H1 (cell line): ENCODE measurements around the gene SLC11A1.

Experiments used
- EP300 ChIP-seq, 2 experiments: IDR thresholded peaks; 1 replicate in 1 of 2; 2 replicates in 1 of 2; pipeline ENCODE4 v1.6.1; 2011 to 2012; ENCODE audit warnings: low read depth in 2 of 2, low read length in 2 of 2, mild to moderate bottlenecking in 2 of 2, borderline replicate concordance in 1 of 2, inconsistent platforms in 1 of 2, moderate library complexity in 1 of 2
- GTF2F1 ChIP-seq: IDR thresholded peaks from 2 replicates; pipeline ENCODE4 v1.6.1; 2012; ENCODE audit warnings: low read depth, low read length, improper control_type of control experiment, borderline replicate concordance
- HDAC6 ChIP-seq: IDR thresholded peaks from one replicate; pipeline ENCODE4 v1.7.1; 2012; ENCODE audit warnings: low read depth, mild to moderate bottlenecking, inconsistent platforms, low read length, moderate library complexity
- JUN ChIP-seq: IDR thresholded peaks from 2 replicates; pipeline ENCODE4 v1.6.1; 2011; ENCODE audit warnings: low read depth, mild to moderate bottlenecking, improper control_type of control experiment, low read length
- POLR2A ChIP-seq, 2 experiments: IDR thresholded peaks; 1 replicate in 1 of 2; 2 replicates in 1 of 2; pipeline ENCODE4 v1.6.1; 2011; ENCODE audit warnings: low read depth in 2 of 2, low read length in 2 of 2, mild to moderate bottlenecking in 2 of 2; ENCODE audit errors: control extremely low read depth in 1 of 2
- POLR2AphosphoS5 ChIP-seq: IDR thresholded peaks from 2 replicates; pipeline ENCODE4 v1.6.1; 2011; ENCODE audit warnings: low read depth, low read length
- RAD21 ChIP-seq, 2 experiments: IDR thresholded peaks in 1 of 2; conservative IDR thresholded peaks in 1 of 2; 2 replicates each; pipeline ENCODE4 v1.6.1; 2011; ENCODE audit warnings: low read depth in 2 of 2, low read length in 2 of 2, improper control_type of control experiment in 1 of 2, inconsistent platforms in 1 of 2, mild to moderate bottlenecking in 1 of 2, moderate library complexity in 1 of 2
- SIN3A ChIP-seq, 2 experiments: IDR thresholded peaks in 1 of 2; conservative IDR thresholded peaks in 1 of 2; 2 replicates each; pipeline ENCODE4 v1.6.1; 2011 to 2012; ENCODE audit warnings: low read length in 2 of 2, improper control_type of control experiment in 1 of 2, low read depth in 1 of 2, mild to moderate bottlenecking in 1 of 2
- SIX5 ChIP-seq: IDR thresholded peaks from 2 replicates; pipeline ENCODE4 v1.6.1; 2011; ENCODE audit warnings: mild to moderate bottlenecking, low read depth, low read length
- TF ChIP-seq, protein P1 (sequence below), 3 experiments: IDR thresholded peaks; 1 replicate in 2 of 3; 2 replicates in 1 of 3; pipeline versions ENCODE4 v1.5.1 to v1.6.1; 2011; ENCODE audit warnings: low read length in 3 of 3, mild to moderate bottlenecking in 3 of 3, inconsistent platforms in 2 of 3, low read depth in 1 of 3, moderate library complexity in 1 of 3; ENCODE audit not compliant: insufficient read depth in 1 of 3; ENCODE audit errors: control extremely low read depth in 1 of 3
- TF ChIP-seq, protein P2 (sequence below): IDR thresholded peaks from 2 replicates; pipeline ENCODE4 v1.6.1; 2012; ENCODE audit warnings: inconsistent platforms
- TF ChIP-seq, protein P3 (sequence below): IDR thresholded peaks from 2 replicates; pipeline ENCODE4 v1.6.1; 2012; ENCODE audit warnings: low read length, inconsistent platforms

DNA sequence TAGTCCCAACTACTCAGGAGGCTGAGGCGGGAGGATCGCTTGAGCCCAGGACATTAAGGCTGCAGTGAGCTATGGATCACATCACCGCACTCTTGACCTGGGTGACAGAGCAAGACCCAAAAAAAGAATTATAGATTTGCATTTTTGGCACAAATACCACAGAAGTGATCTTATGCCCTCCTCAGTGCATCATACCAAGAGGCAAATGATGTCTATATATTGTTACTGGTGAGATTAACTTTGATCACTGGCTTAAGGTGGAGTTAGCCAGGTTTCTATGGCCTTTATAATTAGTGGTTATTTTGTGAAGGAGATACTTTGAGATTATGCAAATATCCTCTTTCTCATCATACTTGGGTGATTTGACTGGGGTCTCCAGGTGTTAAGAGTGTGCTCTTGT lies 47.5 kb upstream of the SLC11A1 start:
- TF ChIP-seq SIX5 (no peak), SIN3A (conservative IDR thresholded peaks at IDR 0.05 in 1 of 2, IDR thresholded peaks at IDR 0.05 in 1 of 2; ENCODE audit: low read depth in 1 of 2, low read length in 2 of 2) (no peak), JUN (no peak), HDAC6 (no peak), EP300 (IDR thresholded peaks at IDR 0.05; ENCODE audit: borderline replicate concordance in 1 of 2, low read depth in 2 of 2, low read length in 2 of 2) (no peak), RAD21 (IDR thresholded peaks at IDR 0.05 in 1 of 2, conservative IDR thresholded peaks at IDR 0.05 in 1 of 2; ENCODE audit: low read depth in 2 of 2, low read length in 2 of 2) (no peak), POLR2A (IDR thresholded peaks at IDR 0.05; ENCODE audit: control extremely low read depth in 1 of 2, low read depth in 2 of 2, low read length in 2 of 2) (no peak), GTF2F1 (no peak), POLR2AphosphoS5 (no peak)
- TF ChIP-seq, protein P1, sequence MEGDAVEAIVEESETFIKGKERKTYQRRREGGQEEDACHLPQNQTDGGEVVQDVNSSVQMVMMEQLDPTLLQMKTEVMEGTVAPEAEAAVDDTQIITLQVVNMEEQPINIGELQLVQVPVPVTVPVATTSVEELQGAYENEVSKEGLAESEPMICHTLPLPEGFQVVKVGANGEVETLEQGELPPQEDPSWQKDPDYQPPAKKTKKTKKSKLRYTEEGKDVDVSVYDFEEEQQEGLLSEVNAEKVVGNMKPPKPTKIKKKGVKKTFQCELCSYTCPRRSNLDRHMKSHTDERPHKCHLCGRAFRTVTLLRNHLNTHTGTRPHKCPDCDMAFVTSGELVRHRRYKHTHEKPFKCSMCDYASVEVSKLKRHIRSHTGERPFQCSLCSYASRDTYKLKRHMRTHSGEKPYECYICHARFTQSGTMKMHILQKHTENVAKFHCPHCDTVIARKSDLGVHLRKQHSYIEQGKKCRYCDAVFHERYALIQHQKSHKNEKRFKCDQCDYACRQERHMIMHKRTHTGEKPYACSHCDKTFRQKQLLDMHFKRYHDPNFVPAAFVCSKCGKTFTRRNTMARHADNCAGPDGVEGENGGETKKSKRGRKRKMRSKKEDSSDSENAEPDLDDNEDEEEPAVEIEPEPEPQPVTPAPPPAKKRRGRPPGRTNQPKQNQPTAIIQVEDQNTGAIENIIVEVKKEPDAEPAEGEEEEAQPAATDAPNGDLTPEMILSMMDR (IDR thresholded peaks at IDR 0.05; ENCODE audit: control extremely low read depth in 1 of 3, insufficient read depth in 1 of 3, low read depth in 1 of 3, low read length in 3 of 3), result no peak
- TF ChIP-seq, protein P2, sequence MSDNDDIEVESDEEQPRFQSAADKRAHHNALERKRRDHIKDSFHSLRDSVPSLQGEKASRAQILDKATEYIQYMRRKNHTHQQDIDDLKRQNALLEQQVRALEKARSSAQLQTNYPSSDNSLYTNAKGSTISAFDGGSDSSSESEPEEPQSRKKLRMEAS, result no peak
- TF ChIP-seq, protein P3, sequence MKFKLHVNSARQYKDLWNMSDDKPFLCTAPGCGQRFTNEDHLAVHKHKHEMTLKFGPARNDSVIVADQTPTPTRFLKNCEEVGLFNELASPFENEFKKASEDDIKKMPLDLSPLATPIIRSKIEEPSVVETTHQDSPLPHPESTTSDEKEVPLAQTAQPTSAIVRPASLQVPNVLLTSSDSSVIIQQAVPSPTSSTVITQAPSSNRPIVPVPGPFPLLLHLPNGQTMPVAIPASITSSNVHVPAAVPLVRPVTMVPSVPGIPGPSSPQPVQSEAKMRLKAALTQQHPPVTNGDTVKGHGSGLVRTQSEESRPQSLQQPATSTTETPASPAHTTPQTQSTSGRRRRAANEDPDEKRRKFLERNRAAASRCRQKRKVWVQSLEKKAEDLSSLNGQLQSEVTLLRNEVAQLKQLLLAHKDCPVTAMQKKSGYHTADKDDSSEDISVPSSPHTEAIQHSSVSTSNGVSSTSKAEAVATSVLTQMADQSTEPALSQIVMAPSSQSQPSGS, result no peak
